BJ (cell line): ENCODE measurements around the gene SLC22A23. TPM values are rescaled to one million over a fixed set of nuclear protein-coding genes. Genes with fewer than 3 reads are reported as not detected.

Experiments
- CTCF ChIA-PET: fragments of 350-600 bp; formaldehyde crosslinking; extraction: SDS; loops from one replicate; lab custom pipeline; 2021; ENCODE audit warnings: antibody characterized with exemption, inconsistent platforms; lab: Yijun Ruan, JAX
- POLR2A ChIA-PET: fragments of 300-600 bp; sonication (Branson Sonifier 250); formaldehyde crosslinking; extraction: SDS; loops from one replicate; lab custom pipeline; 2021; ENCODE audit warnings: antibody characterized with exemption; lab: Charles Lee
- DNase-seq: peaks from one replicate; pipeline ENCODE4 v3.0.0-alpha.2; 2011; ENCODE audit warnings: low read depth
- H3K27me3 ChIP-seq: 2 replicates; pipeline ENCODE4 v1.6.0; 2011; ENCODE audit warnings: low read length; ENCODE audit not compliant: control insufficient read depth, insufficient read depth
- H3K36me3 ChIP-seq: 2 replicates; pipeline ENCODE4 v1.5.1; 2011; ENCODE audit warnings: low read length; ENCODE audit not compliant: control insufficient read depth, insufficient read depth
- H3K4me3 ChIP-seq: 2 replicates; pipeline ENCODE4 v1.5.1; 2011; ENCODE audit warnings: low read depth, mild to moderate bottlenecking, control low read depth, low read length
- polyA plus RNA-seq: library from polyadenylated mRNA; depleted of rRNA; stranded (reverse); fragments of >200 nt; gene quantifications from 2 replicates; pipeline ENCODE4 v1.2.3, GENCODE V29; 2011
- TF ChIP-seq, protein P1 (sequence below): IDR thresholded peaks from 2 replicates; pipeline ENCODE4 v1.5.1; 2011; ENCODE audit warnings: low read depth, mild to moderate bottlenecking, control low read depth, inconsistent platforms, low read length, moderate library complexity; ENCODE audit not compliant: insufficient read depth

Gene SLC22A23
- polyA plus RNA-seq, 1 experiment: 0.44 TPM

DNA sequence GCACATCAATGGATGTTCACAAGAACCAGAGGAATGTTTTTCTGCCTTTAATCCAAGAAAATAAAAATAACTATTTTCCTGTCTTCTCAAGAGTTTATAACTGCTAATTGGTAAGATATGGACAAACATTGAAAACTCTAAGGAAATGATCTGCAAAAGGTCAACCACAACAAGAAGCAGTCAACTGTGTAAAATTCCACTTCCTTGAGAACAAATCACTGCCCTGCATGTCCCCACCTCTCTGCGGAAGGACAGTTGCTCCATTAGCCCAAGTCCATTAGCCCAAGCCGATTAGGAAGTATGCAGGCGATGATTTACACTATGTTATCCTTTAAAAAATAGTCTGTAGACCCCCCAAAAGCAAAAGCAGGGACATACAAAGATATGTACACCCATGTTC lies 27.6 kb downstream of the SLC22A23 start:
- Histone ChIP-seq H3K27me3 (peaks cover 4% of the 10 kb centered on the region; the same call in 1 of the 2 replicates), H3K4me3 (no peak overlapping the region), H3K36me3 (no peaks in the 10 kb centered on the region)
- TF ChIP-seq, protein P1, sequence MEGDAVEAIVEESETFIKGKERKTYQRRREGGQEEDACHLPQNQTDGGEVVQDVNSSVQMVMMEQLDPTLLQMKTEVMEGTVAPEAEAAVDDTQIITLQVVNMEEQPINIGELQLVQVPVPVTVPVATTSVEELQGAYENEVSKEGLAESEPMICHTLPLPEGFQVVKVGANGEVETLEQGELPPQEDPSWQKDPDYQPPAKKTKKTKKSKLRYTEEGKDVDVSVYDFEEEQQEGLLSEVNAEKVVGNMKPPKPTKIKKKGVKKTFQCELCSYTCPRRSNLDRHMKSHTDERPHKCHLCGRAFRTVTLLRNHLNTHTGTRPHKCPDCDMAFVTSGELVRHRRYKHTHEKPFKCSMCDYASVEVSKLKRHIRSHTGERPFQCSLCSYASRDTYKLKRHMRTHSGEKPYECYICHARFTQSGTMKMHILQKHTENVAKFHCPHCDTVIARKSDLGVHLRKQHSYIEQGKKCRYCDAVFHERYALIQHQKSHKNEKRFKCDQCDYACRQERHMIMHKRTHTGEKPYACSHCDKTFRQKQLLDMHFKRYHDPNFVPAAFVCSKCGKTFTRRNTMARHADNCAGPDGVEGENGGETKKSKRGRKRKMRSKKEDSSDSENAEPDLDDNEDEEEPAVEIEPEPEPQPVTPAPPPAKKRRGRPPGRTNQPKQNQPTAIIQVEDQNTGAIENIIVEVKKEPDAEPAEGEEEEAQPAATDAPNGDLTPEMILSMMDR: no peak
- no peak for DNase-seq
- ChIA-PET POLR2A (no interaction called here), CTCF (no interaction called here)

DNA sequence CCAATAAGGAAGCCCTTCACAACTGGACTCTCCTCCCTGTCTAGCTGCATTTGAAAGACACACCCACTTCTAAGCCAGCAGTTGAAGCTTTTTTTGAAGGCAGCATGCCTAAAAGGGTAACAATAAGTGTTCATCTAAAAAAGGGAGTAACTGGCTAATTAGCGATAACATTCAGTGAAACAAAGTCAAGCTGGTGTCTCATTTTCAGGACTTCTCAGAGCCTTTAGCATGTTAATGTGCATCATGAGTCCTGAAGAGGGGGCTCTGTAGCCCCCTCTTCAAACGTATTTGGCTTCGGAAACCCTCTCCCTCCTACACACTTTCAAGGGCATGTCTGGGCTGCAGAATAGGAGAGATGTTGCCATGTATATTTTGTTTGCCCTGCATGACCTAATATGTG lies 28.1 kb downstream of the SLC22A23 start:
- Histone ChIP-seq H3K27me3 (peaks cover 8% of the 10 kb centered on the region), H3K36me3 (no peaks in the 10 kb centered on the region), H3K4me3 (no peak overlapping the region)
- no peak for DNase-seq
- TF ChIP-seq, protein P1: no peak
- ChIA-PET POLR2A (no interaction called here), CTCF (no interaction called here)

DNA sequence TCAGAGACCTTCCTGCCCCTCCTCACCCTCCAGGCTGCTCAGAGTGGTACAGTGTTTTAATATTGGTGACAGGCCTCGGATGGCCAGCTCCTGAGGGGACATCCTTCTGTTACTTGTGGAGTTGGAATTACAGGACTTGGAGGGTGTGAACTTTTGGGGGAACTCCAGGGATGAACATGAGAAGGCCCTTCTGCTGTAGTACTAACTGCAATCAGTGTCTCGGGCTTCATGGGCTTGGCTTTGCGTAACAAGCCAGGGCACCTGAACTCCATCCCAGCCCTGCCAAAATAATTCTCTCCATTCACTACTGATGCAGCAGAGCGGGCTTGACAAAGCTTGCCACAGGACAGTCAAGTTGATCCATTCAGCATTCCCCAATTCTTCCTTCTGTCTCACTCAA lies 28.6 kb downstream of the SLC22A23 start:
- TF ChIP-seq, protein P1: no peak
- POLR2A ChIA-PET: no interaction called here
- H3K4me3 ChIP-seq: no peak overlapping the region
- DNase-seq: no peak
- CTCF ChIA-PET: interaction anchor here (1.9 kb wide), 1 partner anchor 17 kb away, joined by 10 read pairs; no protein-coding TSS in a partner anchor
- H3K27me3 ChIP-seq: peaks cover 8% of the 10 kb centered on the region
- no peaks in the 10 kb centered on the region for H3K36me3 ChIP-seq

DNA sequence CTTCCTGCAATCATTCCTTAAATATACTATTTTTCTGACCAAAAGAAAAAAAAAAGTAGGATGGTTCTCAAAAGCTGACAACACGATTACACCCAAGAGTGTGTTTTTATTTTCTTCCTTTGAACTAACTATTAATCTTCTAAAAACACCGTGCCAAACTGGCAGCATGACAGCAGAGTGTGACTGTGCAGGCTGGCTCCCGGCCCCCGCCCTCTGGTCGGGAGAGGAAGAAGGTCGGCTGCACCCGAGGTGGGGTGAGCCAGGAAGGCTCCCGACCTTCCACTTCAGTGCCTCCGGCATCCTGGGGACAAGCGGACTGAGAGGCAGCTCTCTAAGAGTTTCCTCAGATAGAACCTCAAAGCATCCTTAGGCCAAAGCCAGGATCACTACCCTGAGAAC lies 29.2 kb downstream of the SLC22A23 start:
- H3K36me3 ChIP-seq: no peaks in the 10 kb centered on the region
- DNase-seq: no peak
- CTCF ChIA-PET: interaction anchor here (0.8 to 1.9 kb wide), 3 partner anchors 14 to 92 kb away, joined by 3 to 10 read pairs (median 6); no protein-coding TSS in a partner anchor
- TF ChIP-seq, protein P1: no peak
- POLR2A ChIA-PET: interaction anchor here (0.7 kb wide), 1 partner anchor 116 kb away, joined by 3 read pairs; no protein-coding TSS in a partner anchor
- peaks cover 8% of the 10 kb centered on the region for H3K27me3 ChIP-seq
- H3K4me3 ChIP-seq: no peak overlapping the region

DNA sequence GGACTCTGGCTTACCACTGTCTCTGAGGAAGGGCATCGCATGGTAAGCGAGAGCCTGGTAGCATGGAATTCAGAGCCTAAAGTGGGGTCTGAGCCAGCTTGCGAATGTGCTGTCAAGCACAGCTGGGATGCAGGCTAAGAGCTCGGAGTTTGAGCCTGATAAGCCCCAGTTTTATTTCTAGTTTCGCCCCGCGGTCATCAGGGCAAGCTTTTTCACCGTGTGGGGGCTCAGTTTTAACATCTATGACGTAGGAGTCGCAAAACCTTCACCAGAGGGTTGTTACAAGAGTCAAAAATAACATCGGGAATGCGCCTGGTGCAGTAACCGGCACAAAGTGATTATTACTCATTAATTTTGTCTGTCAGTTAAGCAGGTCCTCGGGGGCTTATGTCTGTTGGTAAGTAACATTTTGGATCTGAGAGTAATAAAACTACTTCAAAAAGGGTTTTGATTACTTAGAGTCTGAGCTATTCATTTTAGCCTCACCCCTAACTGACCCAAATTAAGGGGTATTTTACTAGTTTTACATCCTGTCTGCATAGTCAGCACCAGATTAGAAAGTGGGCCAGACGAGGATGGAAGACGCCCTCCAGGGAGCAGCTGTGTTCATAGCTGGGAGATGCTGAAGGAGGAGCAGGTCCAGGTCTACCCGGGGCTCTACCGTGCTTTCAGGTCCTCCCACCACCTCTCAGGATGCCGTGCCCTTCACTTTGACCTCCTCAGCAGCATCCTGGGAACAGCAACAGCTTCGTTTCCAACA lies 29.7 kb downstream of the SLC22A23 start:
- Histone ChIP-seq H3K27me3 (peaks cover 8% of the 10 kb centered on the region), H3K36me3 (no peaks in the 10 kb centered on the region), H3K4me3 (no peak overlapping the region)
- no peak for DNase-seq
- TF ChIP-seq, protein P1: no peak
- ChIA-PET POLR2A (interaction anchor here (0.5 to 0.7 kb wide), 2 partner anchors 116 to 570 kb away, joined by 3 read pairs; no protein-coding TSS in a partner anchor), CTCF (interaction anchor here (0.8 to 1.9 kb wide), 3 partner anchors 14 to 93 kb away, joined by 3 to 10 read pairs (median 6); no protein-coding TSS in a partner anchor)
